Sigmoid colon (tissue), 3 donors: ENCODE results near the gene MCF2L.

Experiments
- CTCF ChIP-seq, 4 experiments: fragments of 450-650 bp in 3 of 4; fragments of 200-600 bp in 1 of 4; IDR thresholded peaks; one replicate each; pipeline ENCODE4 v1.5.1; 2016 to 2019; ENCODE audit warnings: antibody characterized with exemption in 4 of 4, mild to moderate bottlenecking in 3 of 4, moderate library complexity in 2 of 4
- POLR2A ChIP-seq, 2 donors: fragments of 450-650 bp; IDR thresholded peaks; one replicate each; pipeline ENCODE4 v1.6.1; 2016; ENCODE audit warnings: antibody characterized with exemption in 2 of 2, mild to moderate bottlenecking in 2 of 2, moderate library complexity in 2 of 2

DNA sequence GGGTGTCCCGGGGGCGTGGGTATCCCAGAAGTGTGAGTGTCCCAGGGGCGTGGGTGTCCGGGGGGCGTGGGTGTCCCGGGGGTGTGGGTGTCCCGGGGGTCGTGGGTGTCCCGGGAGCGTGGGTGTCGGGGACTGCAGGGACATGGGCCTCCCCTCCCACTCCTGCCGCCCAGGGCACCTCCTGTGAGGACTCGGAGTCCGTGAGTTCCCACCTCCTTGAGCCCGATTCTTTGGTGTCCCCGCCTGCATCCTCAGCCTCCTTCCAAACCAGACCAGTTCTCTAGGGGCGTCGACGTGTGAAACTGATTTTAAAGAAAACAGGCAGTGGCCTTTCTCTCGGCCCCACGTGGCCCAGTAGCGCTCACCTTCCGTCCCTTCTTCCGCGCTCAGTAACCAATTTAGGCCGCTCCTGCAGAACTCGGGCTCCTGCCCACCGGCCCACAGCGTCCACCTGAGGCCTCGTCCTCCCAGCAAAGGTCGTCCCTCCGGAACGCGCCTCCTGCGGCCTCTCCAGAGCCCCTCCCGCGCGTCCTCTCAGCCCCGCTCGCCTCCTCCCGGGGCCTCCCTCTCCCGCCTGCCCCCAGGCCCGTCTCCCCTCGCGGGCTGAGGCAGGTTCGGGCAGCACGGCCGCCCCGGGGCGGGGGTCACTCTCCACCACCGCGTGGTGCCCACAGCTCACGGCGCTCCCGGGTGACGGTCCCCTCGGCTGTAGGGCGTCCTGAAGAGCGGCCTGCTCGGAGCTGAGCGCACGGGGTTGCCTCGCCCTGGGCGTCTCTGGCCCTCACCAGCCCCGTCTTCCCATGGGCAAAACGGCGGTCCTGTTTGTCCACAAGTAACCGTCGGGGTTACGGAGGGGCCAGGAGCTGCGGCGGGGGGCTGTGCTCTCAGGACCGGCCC lies 140.4 kb downstream of the MCF2L start:
- TF ChIP-seq POLR2A (IDR thresholded peaks at IDR 0.05) (no peak), CTCF (IDR thresholded peaks at IDR 0.05) (no peak)
